ENCODE measurements around the gene EML4. TPM values are rescaled to one million over a fixed set of nuclear protein-coding genes. Genes with fewer than 3 reads are reported as not detected.

Gene EML4
- total and polyA plus RNA-seq, 7 experiments from 2014 or later = 64.9 to 167 (median 141) TPM

- H3K9me3 ChIP-seq (ENCODE audit: control insufficient read depth in 2 of 3, low read length in 3 of 3) = no peaks in the 10 kb centered on the region
- ATAC-seq = peak; percentile 51
- Mint-ChIP-seq H3K4me1 (peaks cover 18 to 79% (median 73%) of the 10 kb centered on the region in 7 donors), H3K9me3 (no peaks in the 10 kb centered on the region), H3K27me3 (no peaks in the 10 kb centered on the region), H3K4me3 (peak overlapping the region in 1 of 10 donors; percentile 11), H3K27ac (peak overlapping the region in 6 of 9 donors; percentile 6 to 71 (median 16)), H3K36me3 (peaks cover 10 to 25% (median 17%) of the 10 kb centered on the region in 5 donors)
- ChIA-PET CTCF (no interaction called here), POLR2A (interaction anchor here (0.5 kb wide), 1 partner anchor 81 kb away, joined by 5 read pairs; no protein-coding TSS in a partner anchor)
- peaks cover 22 to 36% of the 10 kb centered on the region in 2 donors for H3K4me1 ChIP-seq (ENCODE audit: control insufficient read depth in 2 of 2, insufficient read depth in 2 of 2, low read length in 2 of 2)
- DNase-seq = no peak
- H3K27ac ChIP-seq (ENCODE audit: low read depth, low read length) = no peak overlapping the region
- intact Hi-C loops (cut with micrococcal nuclease) = no loop called here
- H3K4me3 ChIP-seq (ENCODE audit: low read length) = no peak overlapping the region
- no peaks in the 10 kb centered on the region for H3K27me3 ChIP-seq (ENCODE audit: control insufficient read depth in 2 of 2, insufficient read depth in 2 of 2, low read length in 2 of 2)
- peaks cover 0 to 11% (median 5%) of the 10 kb centered on the region in 3 experiments for H3K36me3 ChIP-seq (ENCODE audit: control insufficient read depth in 2 of 3, insufficient read depth in 3 of 3, low read length in 3 of 3)
Measured at GRCh38 chr2:42244520-42244919, 75.4 kb downstream of the EML4 start.

GRCh38 chr2:42245396-42245795 is 76.2 kb downstream of the EML4 start:
- DNase-seq (no peak), ATAC-seq (no peak)
- H3K9me3 ChIP-seq (ENCODE audit: control insufficient read depth in 2 of 3, low read length in 3 of 3) = no peaks in the 10 kb centered on the region
- Mint-ChIP-seq H3K27ac (peak overlapping the region in 1 of 9 donors; percentile 16), H3K4me3 (no peak overlapping the region), H3K27me3 (no peaks in the 10 kb centered on the region), H3K4me1 (peaks cover 18 to 79% (median 73%) of the 10 kb centered on the region in 7 donors), H3K9me3 (no peaks in the 10 kb centered on the region), H3K36me3 (peaks cover 14 to 32% (median 24%) of the 10 kb centered on the region in 5 donors)
- intact Hi-C loops (cut with micrococcal nuclease) = no loop called here
- no peak overlapping the region for H3K4me3 ChIP-seq (ENCODE audit: low read length)
- ChIA-PET POLR2A (no interaction called here), CTCF (no interaction called here)
- H3K4me1 ChIP-seq (ENCODE audit: control insufficient read depth in 2 of 2, insufficient read depth in 2 of 2, low read length in 2 of 2) = peaks cover 28 to 38% of the 10 kb centered on the region in 2 donors
- no peaks in the 10 kb centered on the region for H3K27me3 ChIP-seq (ENCODE audit: control insufficient read depth in 2 of 2, insufficient read depth in 2 of 2, low read length in 2 of 2)
- H3K36me3 ChIP-seq (ENCODE audit: control insufficient read depth in 2 of 3, insufficient read depth in 3 of 3, low read length in 3 of 3) = peaks cover 0 to 11% (median 5%) of the 10 kb centered on the region in 3 experiments
- H3K27ac ChIP-seq (ENCODE audit: low read depth, low read length) = no peak overlapping the region

GRCh38 chr2:42246562-42246961 is 77.4 kb downstream of the EML4 start:
- Histone ChIP-seq H3K27ac (ENCODE audit: low read depth, low read length) (no peak overlapping the region), H3K4me1 (ENCODE audit: control insufficient read depth in 2 of 2, insufficient read depth in 2 of 2, low read length in 2 of 2) (peaks cover 16 to 39% of the 10 kb centered on the region in 2 donors), H3K27me3 (ENCODE audit: control insufficient read depth in 2 of 2, insufficient read depth in 2 of 2, low read length in 2 of 2) (no peaks in the 10 kb centered on the region), H3K9me3 (ENCODE audit: control insufficient read depth in 2 of 3, low read length in 3 of 3) (no peaks in the 10 kb centered on the region), H3K36me3 (ENCODE audit: control insufficient read depth in 2 of 3, insufficient read depth in 3 of 3, low read length in 3 of 3) (peaks cover 0 to 11% (median 5%) of the 10 kb centered on the region in 3 experiments), H3K4me3 (ENCODE audit: low read length) (no peak overlapping the region)
- DNase-seq (no peak), ATAC-seq (no peak)
- intact Hi-C loops (cut with micrococcal nuclease) = no loop called here
- POLR2A ChIA-PET = interaction anchor here (0.7 kb wide), 1 partner anchor 71 kb away, joined by 4 read pairs; no protein-coding TSS in a partner anchor
- no peak overlapping the region for H3K4me3 Mint-ChIP-seq
- H3K9me3 Mint-ChIP-seq = no peaks in the 10 kb centered on the region
- CTCF ChIA-PET = no interaction called here
- H3K36me3 Mint-ChIP-seq = peaks cover 14 to 35% (median 28%) of the 10 kb centered on the region in 5 donors
- peaks cover 15 to 79% (median 72%) of the 10 kb centered on the region in 7 donors for H3K4me1 Mint-ChIP-seq
- H3K27ac Mint-ChIP-seq = peak overlapping the region in 1 of 9 donors; percentile 38
- no peaks in the 10 kb centered on the region for H3K27me3 Mint-ChIP-seq

- Histone ChIP-seq H3K4me3 (ENCODE audit: low read length) (no peak overlapping the region), H3K4me1 (ENCODE audit: control insufficient read depth in 2 of 2, insufficient read depth in 2 of 2, low read length in 2 of 2) (peaks cover 6 to 35% of the 10 kb centered on the region in 2 donors), H3K27ac (ENCODE audit: low read depth, low read length) (no peak overlapping the region), H3K27me3 (ENCODE audit: control insufficient read depth in 2 of 2, insufficient read depth in 2 of 2, low read length in 2 of 2) (no peaks in the 10 kb centered on the region), H3K36me3 (ENCODE audit: control insufficient read depth in 2 of 3, insufficient read depth in 3 of 3, low read length in 3 of 3) (peaks cover 0 to 11% (median 5%) of the 10 kb centered on the region in 3 experiments), H3K9me3 (ENCODE audit: control insufficient read depth in 2 of 3, low read length in 3 of 3) (no peaks in the 10 kb centered on the region)
- POLR2A ChIA-PET = no interaction called here
- peaks cover 0 to 8% (median 0%) of the 10 kb centered on the region in 11 donors for H3K9me3 Mint-ChIP-seq
- ATAC-seq (no peak), DNase-seq (no peak)
- peaks cover 14 to 58% (median 44%) of the 10 kb centered on the region in 5 donors for H3K36me3 Mint-ChIP-seq
- H3K4me1 Mint-ChIP-seq = peaks cover 29 to 79% (median 73%) of the 10 kb centered on the region in 7 donors
- no peak overlapping the region for H3K4me3 Mint-ChIP-seq
- H3K27me3 Mint-ChIP-seq = no peaks in the 10 kb centered on the region
- CTCF ChIA-PET = no interaction called here
- peak overlapping the region in 1 of 9 donors; percentile 14 for H3K27ac Mint-ChIP-seq
- intact Hi-C loops (cut with micrococcal nuclease) = loop anchor here in 1 of 2 donors (1.0 kb wide), 1 partner anchor 11 kb away; no protein-coding TSS in a partner anchor
Measured at GRCh38 chr2:42248846-42249245, 79.7 kb downstream of the EML4 start.

- H3K4me3 Mint-ChIP-seq = peak overlapping the region in 1 of 10 donors; percentile 4
- Histone ChIP-seq H3K4me3 (ENCODE audit: low read length) (no peak overlapping the region), H3K27me3 (ENCODE audit: control insufficient read depth in 2 of 2, insufficient read depth in 2 of 2, low read length in 2 of 2) (no peaks in the 10 kb centered on the region), H3K36me3 (ENCODE audit: control insufficient read depth in 2 of 3, insufficient read depth in 3 of 3, low read length in 3 of 3) (peaks cover 0 to 11% (median 5%) of the 10 kb centered on the region in 3 experiments), H3K4me1 (ENCODE audit: control insufficient read depth in 2 of 2, insufficient read depth in 2 of 2, low read length in 2 of 2) (peaks cover 6 to 34% of the 10 kb centered on the region in 2 donors), H3K9me3 (ENCODE audit: control insufficient read depth in 2 of 3, low read length in 3 of 3) (no peaks in the 10 kb centered on the region), H3K27ac (ENCODE audit: low read depth, low read length) (no peak overlapping the region)
- peaks cover 14 to 62% (median 46%) of the 10 kb centered on the region in 5 donors for H3K36me3 Mint-ChIP-seq
- intact Hi-C loops (cut with micrococcal nuclease) = loop anchor here in 1 of 2 donors (1.0 kb wide), 1 partner anchor 11 kb away; no protein-coding TSS in a partner anchor
- ChIA-PET CTCF (no interaction called here), POLR2A (interaction anchor here (1.0 kb wide), 2 partner anchors 8 to 12 kb away, joined by 4 to 5 read pairs; no protein-coding TSS in a partner anchor)
- H3K9me3 Mint-ChIP-seq = peaks cover 0 to 12% (median 0%) of the 10 kb centered on the region in 11 donors
- peaks cover 33 to 82% (median 75%) of the 10 kb centered on the region in 7 donors for H3K4me1 Mint-ChIP-seq
- H3K27me3 Mint-ChIP-seq = no peaks in the 10 kb centered on the region
- H3K27ac Mint-ChIP-seq = peak overlapping the region in 3 of 9 donors; percentile 12 to 33 (median 14)
- DNase-seq (no peak), ATAC-seq (no peak)
Measured at GRCh38 chr2:42249284-42249683, 80.1 kb downstream of the EML4 start.

- DNase-seq = no peak
- POLR2A ChIA-PET = interaction anchor here (1.0 kb wide), 2 partner anchors 9 to 11 kb away, joined by 4 to 5 read pairs; no protein-coding TSS in a partner anchor
- Mint-ChIP-seq H3K4me3 (peak overlapping the region in 4 of 10 donors; percentile 5 to 10 (median 10)), H3K27me3 (no peaks in the 10 kb centered on the region), H3K36me3 (peaks cover 14 to 62% (median 41%) of the 10 kb centered on the region in 5 donors), H3K27ac (peak overlapping the region in 5 of 9 donors; percentile 12 to 52 (median 15)), H3K9me3 (peaks cover 0 to 12% (median 0%) of the 10 kb centered on the region in 11 donors), H3K4me1 (peaks cover 35 to 82% (median 76%) of the 10 kb centered on the region in 7 donors)
- Histone ChIP-seq H3K4me1 (ENCODE audit: control insufficient read depth in 2 of 2, insufficient read depth in 2 of 2, low read length in 2 of 2) (peaks cover 6 to 31% of the 10 kb centered on the region in 2 donors), H3K36me3 (ENCODE audit: control insufficient read depth in 2 of 3, insufficient read depth in 3 of 3, low read length in 3 of 3) (peaks cover 0 to 11% (median 5%) of the 10 kb centered on the region in 3 experiments), H3K27me3 (ENCODE audit: control insufficient read depth in 2 of 2, insufficient read depth in 2 of 2, low read length in 2 of 2) (no peaks in the 10 kb centered on the region), H3K4me3 (ENCODE audit: low read length) (no peak overlapping the region), H3K9me3 (ENCODE audit: control insufficient read depth in 2 of 3, low read length in 3 of 3) (no peaks in the 10 kb centered on the region), H3K27ac (ENCODE audit: low read depth, low read length) (no peak overlapping the region)
- no peak for ATAC-seq
- CTCF ChIA-PET = no interaction called here
- intact Hi-C loops (cut with micrococcal nuclease) = loop anchor here in 1 of 2 donors (1.0 kb wide), 1 partner anchor 12 kb away; no protein-coding TSS in a partner anchor
Measured at GRCh38 chr2:42249887-42250286, 80.7 kb downstream of the EML4 start.
